ENCODE measurements around the gene NAALADL2.

DNA sequence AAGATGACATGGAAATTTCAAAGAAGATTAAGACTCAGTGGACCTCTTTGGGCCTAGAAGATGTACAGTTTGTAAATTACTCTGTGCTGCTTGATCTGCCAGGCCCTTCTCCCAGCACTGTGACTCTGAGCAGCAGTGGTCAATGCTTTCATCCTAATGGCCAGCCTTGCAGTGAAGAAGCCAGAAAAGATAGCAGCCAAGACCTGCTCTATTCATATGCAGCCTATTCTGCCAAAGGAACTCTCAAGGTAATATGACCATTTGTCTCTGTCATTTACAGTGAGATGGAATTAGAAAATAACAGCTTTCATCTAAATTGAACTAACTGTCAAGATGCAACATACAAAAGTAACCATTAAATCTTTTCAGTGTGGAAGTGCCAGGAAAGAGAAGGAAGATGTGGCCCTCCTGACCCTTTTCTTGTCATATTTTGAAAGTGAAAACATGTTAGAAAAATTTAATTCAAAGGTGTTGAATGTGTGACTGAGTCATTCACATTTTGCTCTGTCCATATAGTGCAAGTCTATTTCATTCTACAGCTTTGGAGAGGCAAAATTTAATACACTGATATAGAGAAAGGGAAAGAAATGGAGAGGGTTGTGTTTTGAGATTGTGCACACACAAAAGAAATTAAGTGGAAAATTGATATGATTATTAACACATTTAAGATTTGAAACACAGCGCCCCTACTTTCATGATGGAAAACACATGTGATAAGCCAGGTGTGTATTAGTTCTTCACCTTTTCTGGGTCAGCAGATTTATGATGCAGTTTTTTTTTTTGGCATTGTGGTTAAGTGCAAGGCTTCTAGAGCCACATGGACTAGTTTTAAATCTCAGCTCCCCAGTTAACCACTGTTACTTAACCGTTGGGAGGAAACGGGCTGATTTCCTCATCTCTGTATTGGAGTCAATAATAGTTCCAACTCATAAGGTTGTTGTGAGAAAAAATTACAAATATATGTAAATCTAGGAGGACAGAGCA lies 375.1 kb downstream of the NAALADL2 start:
- TF ChIP-seq, protein P1, sequence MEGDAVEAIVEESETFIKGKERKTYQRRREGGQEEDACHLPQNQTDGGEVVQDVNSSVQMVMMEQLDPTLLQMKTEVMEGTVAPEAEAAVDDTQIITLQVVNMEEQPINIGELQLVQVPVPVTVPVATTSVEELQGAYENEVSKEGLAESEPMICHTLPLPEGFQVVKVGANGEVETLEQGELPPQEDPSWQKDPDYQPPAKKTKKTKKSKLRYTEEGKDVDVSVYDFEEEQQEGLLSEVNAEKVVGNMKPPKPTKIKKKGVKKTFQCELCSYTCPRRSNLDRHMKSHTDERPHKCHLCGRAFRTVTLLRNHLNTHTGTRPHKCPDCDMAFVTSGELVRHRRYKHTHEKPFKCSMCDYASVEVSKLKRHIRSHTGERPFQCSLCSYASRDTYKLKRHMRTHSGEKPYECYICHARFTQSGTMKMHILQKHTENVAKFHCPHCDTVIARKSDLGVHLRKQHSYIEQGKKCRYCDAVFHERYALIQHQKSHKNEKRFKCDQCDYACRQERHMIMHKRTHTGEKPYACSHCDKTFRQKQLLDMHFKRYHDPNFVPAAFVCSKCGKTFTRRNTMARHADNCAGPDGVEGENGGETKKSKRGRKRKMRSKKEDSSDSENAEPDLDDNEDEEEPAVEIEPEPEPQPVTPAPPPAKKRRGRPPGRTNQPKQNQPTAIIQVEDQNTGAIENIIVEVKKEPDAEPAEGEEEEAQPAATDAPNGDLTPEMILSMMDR (IDR thresholded peaks at IDR 0.05): no peak
- no peak for TF ChIP-seq ZFX (IDR thresholded peaks at IDR 0.05; ENCODE audit: borderline replicate concordance)
